HepG2 (cell line): Measurements from ENCODE around the gene AFAP1. TPM values are rescaled to one million over a fixed set of nuclear protein-coding genes. Genes with fewer than 3 reads are reported as not detected.

Experiments
- CHD4 ChIP-seq: fragments of 200-600 bp; sonication (generic); IDR thresholded peaks from 2 replicates; pipeline ENCODE4 v1.7.0; 2017; ENCODE audit warnings: mild to moderate bottlenecking, low read length, borderline replicate concordance
- ZBTB25 ChIP-seq: IDR thresholded peaks from 2 replicates; pipeline ENCODE4 v1.6.1; 2018; ENCODE audit warnings: missing genetic modification reagents
- ZNF674 ChIP-seq: sonication (generic); formaldehyde crosslinking; IDR thresholded peaks from 2 replicates; pipeline ENCODE4 v1.5.0; 2020; ENCODE audit warnings: low read depth, mild to moderate bottlenecking, missing genetic modification reagents
- polyA plus RNA-seq, 8 experiments: library from polyadenylated mRNA; depleted of rRNA in 3 of 8; stranded (reverse) in 7 of 8; unstranded in 1 of 8; fragments of >200 nt; fragmentation: Illumina TruSeq in 4 of 8; extraction: Trizol in 4 of 8; gene quantifications; 2 replicates each; pipeline versions ENCODE4 v1.2.1 to v1.2.3, GENCODE V29; 2011 to 2016; ENCODE audit warnings: low read depth in 4 of 8, missing spikeins in 1 of 8, mixed read lengths in 1 of 8; ENCODE audit not compliant: insufficient read depth in 1 of 8
- total RNA-seq, 5 experiments: library from RNA; depleted of rRNA; stranded (reverse); fragments of >200 nt; fragmentation: Illumina TruSeq; extraction: Trizol; gene quantifications; 2 replicates each; pipeline ENCODE4 v1.2.3, GENCODE V29; 2016; ENCODE audit warnings: low read depth in 1 of 5
- TF ChIP-seq, protein P1 (sequence below): sonication (generic); formaldehyde crosslinking; IDR thresholded peaks from 2 replicates; pipeline ENCODE4 v1.5.1; 2020; ENCODE audit warnings: mild to moderate bottlenecking, missing genetic modification reagents, moderate library complexity

AFAP1 gene
- total and polyA plus RNA-seq, 2 of the 13 experiments (the other 11 are each of a cell fraction or from before 2014, with no cell fraction given) = 2.5 TPM

- TF ChIP-seq ZBTB25 (CRISPR knock-in tag) = no peak
- TF ChIP-seq, protein P1, sequence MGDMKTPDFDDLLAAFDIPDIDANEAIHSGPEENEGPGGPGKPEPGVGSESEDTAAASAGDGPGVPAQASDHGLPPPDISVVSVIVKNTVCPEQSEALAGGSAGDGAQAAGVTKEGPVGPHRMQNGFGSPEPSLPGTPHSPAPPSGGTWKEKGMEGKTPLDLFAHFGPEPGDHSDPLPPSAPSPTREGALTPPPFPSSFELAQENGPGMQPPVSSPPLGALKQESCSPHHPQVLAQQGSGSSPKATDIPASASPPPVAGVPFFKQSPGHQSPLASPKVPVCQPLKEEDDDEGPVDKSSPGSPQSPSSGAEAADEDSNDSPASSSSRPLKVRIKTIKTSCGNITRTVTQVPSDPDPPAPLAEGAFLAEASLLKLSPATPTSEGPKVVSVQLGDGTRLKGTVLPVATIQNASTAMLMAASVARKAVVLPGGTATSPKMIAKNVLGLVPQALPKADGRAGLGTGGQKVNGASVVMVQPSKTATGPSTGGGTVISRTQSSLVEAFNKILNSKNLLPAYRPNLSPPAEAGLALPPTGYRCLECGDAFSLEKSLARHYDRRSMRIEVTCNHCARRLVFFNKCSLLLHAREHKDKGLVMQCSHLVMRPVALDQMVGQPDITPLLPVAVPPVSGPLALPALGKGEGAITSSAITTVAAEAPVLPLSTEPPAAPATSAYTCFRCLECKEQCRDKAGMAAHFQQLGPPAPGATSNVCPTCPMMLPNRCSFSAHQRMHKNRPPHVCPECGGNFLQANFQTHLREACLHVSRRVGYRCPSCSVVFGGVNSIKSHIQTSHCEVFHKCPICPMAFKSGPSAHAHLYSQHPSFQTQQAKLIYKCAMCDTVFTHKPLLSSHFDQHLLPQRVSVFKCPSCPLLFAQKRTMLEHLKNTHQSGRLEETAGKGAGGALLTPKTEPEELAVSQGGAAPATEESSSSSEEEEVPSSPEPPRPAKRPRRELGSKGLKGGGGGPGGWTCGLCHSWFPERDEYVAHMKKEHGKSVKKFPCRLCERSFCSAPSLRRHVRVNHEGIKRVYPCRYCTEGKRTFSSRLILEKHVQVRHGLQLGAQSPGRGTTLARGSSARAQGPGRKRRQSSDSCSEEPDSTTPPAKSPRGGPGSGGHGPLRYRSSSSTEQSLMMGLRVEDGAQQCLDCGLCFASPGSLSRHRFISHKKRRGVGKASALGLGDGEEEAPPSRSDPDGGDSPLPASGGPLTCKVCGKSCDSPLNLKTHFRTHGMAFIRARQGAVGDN = peak; percentile 54
- no peak for TF ChIP-seq CHD4
- no peak for TF ChIP-seq ZNF674 (CRISPR knock-in tag)
Observed at GRCh38 chr4:7770224-7771050, 169.2 kb downstream of the AFAP1 start (continued).
